Heart left ventricle (tissue), 16 donors: ENCODE data around the gene ATXN1. TPM values are rescaled to one million over a fixed set of nuclear protein-coding genes. Genes with fewer than 3 reads are reported as not detected.

Source experiments
- ATAC-seq, 4 donors: fragments of 200-7000 bp; cut with Tn5 transposase; one replicate each; pipeline ENCODE4 v1.9.1; 2020 to 2022; ENCODE audit warnings: moderate library complexity in 4 of 4, mild to moderate bottlenecking in 3 of 4, moderate number of reproducible peaks in 1 of 4
- DNase-seq, 5 donors: peaks; one replicate each; pipeline ENCODE4 v3.0.0-alpha.2; 2020
- H3K27ac ChIP-seq, 12 donors: fragments of 200-600 bp; sonication (generic) in 4 of 12; one replicate each; pipeline versions ENCODE4 v1.5.0 to v1.8.0; 2016 to 2022; ENCODE audit warnings: mild to moderate bottlenecking in 2 of 12
- H3K27me3 ChIP-seq, 9 donors: fragments of 200-600 bp; sonication (generic) in 2 of 9; one replicate each; pipeline versions ENCODE4 v1.5.1 to v1.8.0; 2016 to 2022; ENCODE audit warnings: mild to moderate bottlenecking in 3 of 9
- H3K36me3 ChIP-seq, 9 donors: fragments of 200-600 bp; sonication (generic) in 2 of 9; one replicate each; pipeline versions ENCODE4 v1.5.0 to v1.8.0; 2018 to 2022; ENCODE audit warnings: mild to moderate bottlenecking in 2 of 9
- H3K4me1 ChIP-seq, 12 donors: fragments of 200-600 bp; sonication (generic) in 4 of 12; one replicate each; pipeline versions ENCODE4 v1.5.0 to v1.8.0; 2016 to 2022; ENCODE audit warnings: mild to moderate bottlenecking in 3 of 12
- H3K4me3 ChIP-seq, 12 donors: fragments of 200-600 bp; sonication (generic) in 4 of 12; one replicate each; pipeline versions ENCODE4 v1.5.0 to v1.8.0; 2017 to 2022; ENCODE audit warnings: mild to moderate bottlenecking in 9 of 12, moderate library complexity in 4 of 12
- H3K9me3 ChIP-seq, 12 donors: fragments of 200-600 bp; sonication (generic) in 4 of 12; one replicate each; pipeline versions ENCODE4 v1.5.0 to v1.8.0; 2016 to 2022; ENCODE audit warnings: mild to moderate bottlenecking in 1 of 12
- CTCF ChIP-seq, 12 donors: fragments of 200-600 bp; sonication (generic) in 4 of 12; IDR thresholded peaks; one replicate each; pipeline versions ENCODE4 v1.5.0 to v1.8.0; 2018 to 2022; ENCODE audit warnings: antibody characterized with exemption in 12 of 12, mild to moderate bottlenecking in 5 of 12
- POLR2A ChIP-seq, 2 donors: fragments of 450-650 bp; IDR thresholded peaks; one replicate each; pipeline ENCODE4 v1.6.1; 2017; ENCODE audit warnings: antibody characterized with exemption in 2 of 2, mild to moderate bottlenecking in 2 of 2, moderate library complexity in 2 of 2
- WGBS, 4 donors: extraction: QIAGEN DNeasy Blood & Tissue Kit in 2 of 4; methylation state at CpG; one replicate each; pipeline versions ENCODE4 v1.1.5 to v1.1.7; 2013 to 2018; 5-methylcytosine and 5-hydroxymethylcytosine counted together
- intact Hi-C, 10 donors: fragments of 100-400 bp; cut with DNase I; formaldehyde crosslinking; loops; one replicate each; pipeline versions ENCODE4 v1.11.1 to v1.14.2; 2022
- polyA plus RNA-seq, 2 donors: library from polyadenylated mRNA; stranded (reverse); fragments of 200-250 nt; gene quantifications; one replicate each; pipeline ENCODE4 v1.2.3, GENCODE V29; 2013
- total RNA-seq, 9 donors: library from RNA; depleted of rRNA in 2 of 9; stranded (reverse); fragments of >200 nt in 2 of 9; fragmentation: NEBNext Ultra II Directional in 3 of 9; extraction: Animal tissue kit (Norgen Biotek cat#: 25700) in 3 of 9; gene quantifications; one replicate each; pipeline versions ENCODE4 v1.1.0 to v1.2.4, GENCODE V29; 2016 to 2023
- donor health status: ischemic (EF 13 %, LVEDD 7.1; RV severe dilation, severe dysfunction).
- donor health status: healthy with polysubstance abuse.
- donor health status: DM: no; HTN: yes; CAD: no.
- donor health status: DM: no; HTN: no; CAD: no.
- donor health status: ischemic (EF 25% LVEDD 6.9; RV normal size, moderate dysfunction).
- donor health status: ischemic (EF 25% LVEDD 5.7; RV mildly dilated, moderate dysfunction).
- donor health status: healthy.
- donor health status: DM: yes; HTN: yes; CAD: no.
- donor health status: ischemic (EF 35%, LVEDD 5.7; RV mildly dilated, moderate dysfunction).
- donor health status: nonischemic (EF 11% LVEDD 7.7; RV severe dilation, severe dysfunction).
- donor health status: DM: yes; HTN: yes; CAD: no.
- donor health status: PGD.
- donor health status: ischemic (EF 29% LVEDD 5.4; RV normal size, mild dysfunction).
- donor health status: nonischemic (EF 23%, LVEDD 6.1; RV moderate dilation, normal function).

ATXN1 gene
- total and polyA plus RNA-seq, 11 donors: 8.7 to 51.8 (median 36.0) TPM

GRCh38 chr6:16555550-16555949, 205.7 kb downstream of the ATXN1 start:
- H3K4me3 ChIP-seq: no peak overlapping the region
- no peak for DNase-seq
- no peaks in the 10 kb centered on the region for H3K9me3 ChIP-seq
- TF ChIP-seq CTCF (IDR thresholded peaks at IDR 0.05) (no peak), POLR2A (IDR thresholded peaks at IDR 0.05) (no peak)
- peaks cover 0 to 19% (median 12%) of the 10 kb centered on the region in 12 donors for H3K4me1 ChIP-seq
- H3K27ac ChIP-seq: no peak overlapping the region
- WGBS, 4 donors: 90 to 98% (median 96%) methylated on average over 3 of the region's 3 CpGs
- H3K36me3 ChIP-seq: peaks cover 0 to 10% (median 0%) of the 10 kb centered on the region in 9 donors
- H3K27me3 ChIP-seq: no peaks in the 10 kb centered on the region
- no peak for ATAC-seq
- intact Hi-C loops: no loop called here

- Histone ChIP-seq H3K36me3 (peaks cover 0 to 10% (median 0%) of the 10 kb centered on the region in 9 donors), H3K4me3 (no peak overlapping the region), H3K27ac (no peak overlapping the region), H3K9me3 (no peaks in the 10 kb centered on the region), H3K4me1 (peaks cover 0 to 7% (median under 1%) of the 10 kb centered on the region in 12 donors), H3K27me3 (no peaks in the 10 kb centered on the region)
- 88 to 94% (median 93%) methylated on average over 3 of the region's 3 CpGs for WGBS, 4 donors
- DNase-seq (no peak), ATAC-seq (no peak)
- TF ChIP-seq POLR2A (IDR thresholded peaks at IDR 0.05): no peak
- no peak for TF ChIP-seq CTCF (IDR thresholded peaks at IDR 0.05)
- intact Hi-C loops: no loop called here
These were observed 207.7 kb downstream of the ATXN1 start for GRCh38 chr6:16553531-16553930.

GRCh38 chr6:16551466-16551865, 209.8 kb downstream of the ATXN1 start:
- no peaks in the 10 kb centered on the region for H3K27me3 ChIP-seq
- DNase-seq (no peak), ATAC-seq (no peak)
- intact Hi-C loops: no loop called here
- no peak overlapping the region for H3K27ac ChIP-seq
- H3K4me3 ChIP-seq: no peak overlapping the region
- 87 to 92% (median 90%) methylated on average over 6 of the region's 6 CpGs for WGBS, 4 donors
- no peak for TF ChIP-seq POLR2A (IDR thresholded peaks at IDR 0.05)
- no peak for TF ChIP-seq CTCF (IDR thresholded peaks at IDR 0.05)
- H3K4me1 ChIP-seq: peaks cover 0 to 4% (median 0%) of the 10 kb centered on the region in 12 donors
- H3K9me3 ChIP-seq: no peaks in the 10 kb centered on the region
- H3K36me3 ChIP-seq: peaks cover 0 to 18% (median 0%) of the 10 kb centered on the region in 9 donors

- Histone ChIP-seq H3K27ac (no peak overlapping the region), H3K4me3 (no peak overlapping the region), H3K27me3 (no peaks in the 10 kb centered on the region), H3K36me3 (peaks cover 0 to 21% (median 0%) of the 10 kb centered on the region in 9 donors), H3K4me1 (peaks cover 0 to 26% (median 19%) of the 10 kb centered on the region in 12 donors), H3K9me3 (no peaks in the 10 kb centered on the region)
- DNase-seq (no peak), ATAC-seq (no peak)
- no peak for TF ChIP-seq POLR2A (IDR thresholded peaks at IDR 0.05)
- TF ChIP-seq CTCF (IDR thresholded peaks at IDR 0.05): no peak
- intact Hi-C loops: loop anchor here in 4 of 10 donors (10.0 kb wide), 2 partner anchors 117 to 217 kb away; partner anchors contain the start of gene ATXN1 (in 3 of the 4)
- 95 to 100% (median 98%) methylated on average over 2 of the region's 2 CpGs for WGBS, 4 donors
These were observed 213.1 kb downstream of the ATXN1 start for GRCh38 chr6:16548121-16548520.
